Glomerular endothelial cell (primary cell): ENCODE measurements around the gene UNC13B. TPM values are rescaled to one million over a fixed set of nuclear protein-coding genes. Genes with fewer than 3 reads are reported as not detected.

ENCODE experiments used
- DNase-seq: peaks from one replicate; pipeline ENCODE4 v3.0.0-alpha.2; 2011; ENCODE audit warnings: low read depth, low spot score; ENCODE audit errors: extremely low read depth
- total RNA-seq: library from RNA; depleted of rRNA; stranded (reverse); fragments of >200 nt; gene quantifications from 2 replicates; pipeline ENCODE4 v1.2.3, GENCODE V29; 2015

The UNC13B gene
- total RNA-seq, 1 donor from 2014 or later: 38.9 TPM

- DNase-seq: no peak
Observed at GRCh38 chr9:35271637-35272036, 109.8 kb downstream of the UNC13B start.

DNA sequence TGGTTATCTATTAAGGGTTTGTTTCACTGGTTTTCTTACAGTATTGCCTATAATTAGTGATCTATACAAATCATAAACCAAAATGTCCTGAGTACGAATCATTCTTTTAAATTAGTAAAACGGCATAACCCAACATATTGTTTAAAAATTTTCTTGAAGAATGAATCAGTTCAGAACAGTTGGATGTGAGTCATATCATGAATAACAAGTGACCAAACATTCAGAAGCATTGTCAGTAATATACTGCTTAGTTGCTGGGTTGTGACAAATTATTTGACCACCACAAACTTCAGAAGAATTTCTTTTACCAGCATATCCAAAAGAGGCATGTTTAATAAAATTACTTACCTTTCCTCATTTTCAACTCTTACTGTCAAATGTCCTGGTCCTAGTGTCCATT lies 111.2 kb downstream of the UNC13B start:
- DNase-seq: peak; percentile 47

- DNase-seq: no peak
Observed at GRCh38 chr9:35273591-35273990, 111.8 kb downstream of the UNC13B start.

DNA sequence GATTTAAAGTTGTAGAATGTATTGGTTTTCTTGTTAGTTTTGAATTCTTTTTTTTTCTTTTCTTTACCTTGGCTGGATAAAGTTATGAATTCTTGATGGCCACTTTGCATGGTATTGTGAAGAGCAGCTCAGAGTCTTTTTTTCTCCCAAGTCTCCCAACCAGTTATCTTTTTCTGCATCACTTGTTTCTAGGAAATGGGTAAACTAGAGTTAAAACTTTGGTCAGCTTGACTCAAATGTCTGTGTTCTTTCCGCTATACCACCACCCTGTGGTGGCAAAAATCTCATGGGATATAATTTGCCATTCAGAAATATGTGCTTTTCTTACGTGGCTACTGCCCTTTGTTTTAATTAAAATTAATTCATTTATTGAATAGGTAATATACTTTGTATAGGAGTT lies 113.2 kb downstream of the UNC13B start:
- DNase-seq: no peak

DNA sequence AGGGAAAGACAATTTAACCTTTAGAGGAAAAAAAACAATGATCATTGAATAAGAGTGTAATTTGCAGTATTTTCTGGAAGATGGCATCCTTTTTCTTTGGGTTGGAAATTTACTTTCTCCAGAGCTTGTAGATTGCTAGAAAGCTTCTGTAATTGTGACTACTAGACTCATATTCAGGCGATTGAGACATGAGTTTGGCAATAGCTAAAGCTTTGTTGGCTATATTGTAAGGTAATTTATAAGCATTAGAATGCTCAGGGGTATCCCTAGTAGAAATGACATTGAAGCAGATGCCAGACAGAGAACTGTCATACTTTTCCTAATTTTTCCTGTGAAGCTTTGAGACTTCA lies 115.3 kb downstream of the UNC13B start:
- DNase-seq: no peak

- peak; percentile 42 for DNase-seq
Observed at GRCh38 chr9:35277628-35278359, 116.0 kb downstream of the UNC13B start.

DNA sequence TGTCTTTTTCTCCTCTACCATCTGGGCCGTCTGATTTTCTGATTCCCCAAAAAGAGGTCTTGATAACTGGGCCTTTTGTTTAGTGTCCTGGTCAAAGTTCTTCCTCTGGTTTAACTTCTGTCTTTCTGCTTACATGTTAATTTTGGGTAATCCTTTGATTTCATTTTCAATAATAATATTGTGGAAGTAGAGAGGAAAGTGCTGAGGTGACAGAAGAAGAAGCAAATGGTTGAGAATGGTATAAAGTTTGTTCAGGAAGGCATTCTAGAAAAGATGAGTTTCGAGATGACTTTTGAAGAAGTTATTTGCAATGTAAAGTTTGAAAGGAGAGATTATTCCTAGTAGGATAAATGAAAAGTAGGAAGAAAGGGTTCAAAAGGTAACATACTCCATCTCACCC lies 118.1 kb downstream of the UNC13B start:
- no peak for DNase-seq

GRCh38 chr9:35280399-35280798 lies 118.6 kb downstream of the UNC13B start:
- no peak for DNase-seq

DNA sequence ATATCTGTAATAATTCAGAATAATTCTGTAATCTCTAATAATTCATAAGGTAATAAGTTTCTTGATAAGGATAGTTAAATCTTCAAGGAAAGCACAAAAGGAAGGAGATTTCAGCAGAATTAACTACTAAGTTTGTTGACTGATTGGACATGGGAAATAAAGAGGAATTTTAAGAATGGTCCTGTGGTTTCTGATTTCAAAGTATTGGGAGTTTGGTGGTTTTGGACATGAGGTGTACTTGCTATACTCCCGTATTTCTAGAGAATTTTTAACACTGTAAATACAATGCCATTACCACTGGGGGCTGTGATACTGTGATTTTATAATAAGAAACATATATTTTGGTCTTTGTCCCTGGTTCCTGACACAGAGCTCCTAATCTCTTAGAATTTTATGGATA lies 123.9 kb downstream of the UNC13B start:
- DNase-seq: no peak

DNA sequence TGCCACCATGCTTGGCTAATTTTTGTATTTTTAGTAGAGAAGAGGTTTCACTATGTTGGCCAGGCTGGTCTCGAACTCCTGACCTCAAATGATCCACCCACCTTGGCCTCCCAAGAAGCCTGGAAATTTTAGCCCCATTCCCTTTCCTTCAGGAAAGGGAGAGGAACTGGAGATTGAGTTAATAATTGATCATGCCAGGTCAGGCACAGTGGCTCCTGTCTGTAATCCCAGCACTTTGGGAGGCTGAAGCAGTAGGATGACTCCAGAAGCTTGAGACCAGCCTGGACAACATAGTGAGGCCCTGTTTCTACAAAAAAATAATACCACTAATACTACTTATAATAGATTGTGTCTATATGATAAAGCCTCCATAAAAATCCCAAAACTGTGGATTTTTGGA lies 124.6 kb downstream of the UNC13B start:
- DNase-seq: no peak

DNA sequence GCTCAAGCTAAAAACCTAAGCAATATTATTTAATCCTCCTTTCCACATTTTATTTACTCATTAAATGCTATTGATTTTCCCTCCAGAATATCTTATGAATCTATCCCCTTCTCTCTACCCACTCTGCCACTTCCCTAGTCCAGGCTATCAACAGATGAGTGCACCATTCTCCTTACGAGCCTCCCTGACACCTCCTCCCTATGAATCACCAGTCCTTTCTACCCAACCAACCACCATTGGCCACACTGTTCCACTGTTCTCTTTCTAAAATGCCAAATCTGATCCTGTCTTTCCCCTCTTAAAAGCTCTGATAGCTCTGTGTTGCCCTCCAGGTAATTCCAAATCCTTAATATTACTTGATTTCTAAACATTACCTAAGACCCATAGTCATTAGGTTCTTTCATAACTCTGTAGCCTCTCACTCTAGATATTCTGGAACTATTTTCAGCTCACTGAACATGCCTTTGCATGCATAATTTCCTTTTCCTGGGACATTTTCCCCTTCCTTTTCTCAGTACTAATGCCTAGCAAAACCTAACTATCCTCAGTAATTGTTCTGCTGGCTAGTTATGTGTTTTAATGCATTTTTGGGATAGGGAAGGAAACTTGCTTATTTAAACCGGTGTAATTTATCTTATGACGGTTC lies 126.3 kb downstream of the UNC13B start:
- DNase-seq: no peak

DNA sequence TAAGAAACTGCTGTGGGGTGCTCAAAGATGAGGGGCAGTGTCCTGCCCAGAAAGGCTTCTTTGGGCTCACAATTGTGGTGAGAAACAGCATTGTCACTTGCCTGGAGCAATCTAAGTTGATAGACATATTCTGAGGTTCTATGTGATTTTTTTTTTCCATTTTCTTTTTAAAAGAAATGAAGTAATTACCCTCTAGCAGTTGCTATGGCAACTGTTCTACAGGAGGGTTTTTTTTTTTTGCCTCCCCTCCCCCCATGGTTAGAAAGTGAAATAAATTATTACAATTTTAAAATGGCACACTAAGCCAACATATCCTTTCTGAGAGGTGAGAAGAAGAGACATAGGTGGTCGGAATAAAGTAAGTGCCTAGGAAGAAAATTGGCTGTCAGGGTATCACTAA lies 127.0 kb downstream of the UNC13B start:
- no peak for DNase-seq

- no peak for DNase-seq
Observed at GRCh38 chr9:35293376-35293964, 131.7 kb downstream of the UNC13B start.

GRCh38 chr9:35294066-35294465 lies 132.3 kb downstream of the UNC13B start:
- DNase-seq: no peak

DNA sequence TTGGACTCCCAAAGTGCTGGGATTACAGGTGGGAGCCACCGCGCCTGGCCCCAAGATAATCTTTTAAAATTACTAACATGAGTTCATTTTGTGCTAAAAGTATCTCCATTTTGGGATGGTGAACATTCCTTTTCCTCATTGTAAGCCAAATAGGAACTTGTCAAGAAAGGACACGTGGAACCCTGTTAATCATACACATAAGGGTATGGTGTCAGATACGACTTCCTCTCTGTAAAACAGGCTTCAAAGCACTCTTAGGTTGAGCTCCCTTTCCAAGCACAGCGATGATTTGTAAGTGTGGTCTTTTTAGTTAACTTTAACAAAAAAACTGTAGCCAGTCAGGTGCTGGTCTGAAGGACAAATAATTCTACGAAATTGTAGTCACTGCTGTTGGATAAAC lies 132.7 kb downstream of the UNC13B start:
- DNase-seq: no peak

- no peak for DNase-seq
Observed at GRCh38 chr9:35295369-35296036, 133.7 kb downstream of the UNC13B start.

- no peak for DNase-seq
Observed at GRCh38 chr9:35303567-35303966, 141.8 kb downstream of the UNC13B start.

GRCh38 chr9:35306283-35306682 lies 144.5 kb downstream of the UNC13B start:
- DNase-seq: no peak

- DNase-seq: no peak
Observed at GRCh38 chr9:35308316-35308715, 146.5 kb downstream of the UNC13B start.

DNA sequence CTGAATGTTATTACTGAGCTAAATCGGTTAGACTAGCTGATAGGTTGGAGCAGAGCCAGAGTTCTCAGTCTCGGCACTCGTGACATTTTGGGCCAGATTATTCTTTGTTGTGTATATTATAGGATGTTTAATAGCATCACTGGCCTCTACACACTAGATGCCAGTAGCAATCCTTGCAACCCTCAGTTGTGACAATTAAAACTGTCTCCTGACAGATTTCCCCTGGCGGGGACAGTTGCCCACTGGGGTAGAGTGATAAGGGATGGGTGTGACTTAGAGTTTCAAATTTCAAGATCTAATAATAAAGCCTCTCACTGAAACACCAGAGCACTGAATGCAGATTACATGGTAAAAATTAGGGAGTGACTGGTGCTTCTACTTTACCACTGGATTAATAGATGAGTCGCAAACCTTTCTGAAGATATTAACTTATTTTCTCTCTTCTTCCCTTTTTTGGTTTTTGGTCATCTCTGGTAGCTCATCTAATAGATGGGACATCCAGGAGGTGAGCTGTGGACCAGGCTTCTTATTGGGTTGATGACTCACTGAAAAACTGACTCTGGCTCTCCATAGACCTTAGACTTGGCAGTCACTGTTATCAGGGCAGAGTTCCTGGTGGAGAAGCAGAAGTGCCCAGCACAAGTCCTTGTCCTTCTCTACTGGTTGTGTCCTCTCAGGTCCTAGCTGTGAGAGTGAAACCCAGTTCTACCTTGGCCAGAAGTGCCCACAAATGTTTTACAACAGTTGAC lies 150.3 kb downstream of the UNC13B start:
- DNase-seq: no peak

DNA sequence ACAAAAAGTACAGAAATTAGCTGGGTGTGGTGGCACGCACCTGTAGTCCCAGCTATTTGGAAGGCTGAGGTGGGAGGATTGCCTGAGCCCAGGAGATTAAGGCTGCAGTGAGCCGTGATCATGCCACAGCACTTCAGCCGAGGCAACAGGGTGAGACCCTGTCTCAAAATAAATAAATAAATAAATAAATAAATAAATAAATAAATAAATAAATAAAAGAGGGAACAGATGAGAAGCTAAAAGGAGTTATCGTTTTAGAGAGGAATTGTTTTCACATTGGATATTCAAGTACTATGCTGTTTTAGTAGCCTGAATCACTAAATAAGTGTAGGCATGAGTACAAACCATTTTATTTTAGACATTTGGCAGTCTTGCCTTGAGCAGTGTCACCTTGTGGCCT lies 151.7 kb downstream of the UNC13B start:
- DNase-seq: no peak
